Putamen (tissue), 1 donor: ENCODE data around the gene HCRT.
"Not testable (repeated sequence)": the region's sequence is repeated elsewhere in the genome, so short reads cannot be mapped to it uniquely, and the experiment has no call there.

Experiments
- DNase-seq: peaks from one replicate; pipeline ENCODE4 v3.0.0-alpha.2; 2016; ENCODE audit warnings: low spot score

The HCRT gene

GRCh38 chr17:42184713-42185620 lies at the start of gene HCRT:
Gene HCRT (minus strand): TSS chr17:42185452. CDS start chr17:42185365, 87 bp downstream.
- peak; percentile 46 for DNase-seq

GRCh38 chr17:42233994-42234393 lies 48.7 kb upstream of the HCRT start:
- DNase-seq: no peak

GRCh38 chr17:42233156-42233555 lies 47.9 kb upstream of the HCRT start:
- DNase-seq: no peak

- DNase-seq: no peak
These were observed 45.0 kb upstream of the HCRT start for GRCh38 chr17:42230225-42230624.

- DNase-seq: no peak
These were observed 42.8 kb upstream of the HCRT start for GRCh38 chr17:42227849-42228700.

GRCh38 chr17:42225646-42226045 lies 40.4 kb upstream of the HCRT start:
- no peak for DNase-seq

- DNase-seq: no peak
These were observed 39.4 kb upstream of the HCRT start for GRCh38 chr17:42224651-42225050.

GRCh38 chr17:42221886-42222745 lies 36.9 kb upstream of the HCRT start:
- peak; percentile 19 for DNase-seq

- not testable (repeated sequence) for DNase-seq
These were observed 34.0 kb upstream of the HCRT start for GRCh38 chr17:42219280-42219679.

- no peak for DNase-seq
These were observed 28.9 kb upstream of the HCRT start for GRCh38 chr17:42214156-42214555.

- DNase-seq: no peak
These were observed 27.1 kb upstream of the HCRT start for GRCh38 chr17:42212382-42212781.

GRCh38 chr17:42211921-42212341 lies 26.7 kb upstream of the HCRT start:
- DNase-seq: peak; percentile 78

- no peak for DNase-seq
These were observed 24.8 kb upstream of the HCRT start for GRCh38 chr17:42210046-42210445.

- DNase-seq: not testable (repeated sequence)
These were observed 20.9 kb upstream of the HCRT start for GRCh38 chr17:42206153-42206612.

- DNase-seq: no peak
These were observed 18.1 kb upstream of the HCRT start for GRCh38 chr17:42203354-42203753.

GRCh38 chr17:42202696-42203095 lies 17.4 kb upstream of the HCRT start:
- no peak for DNase-seq

- no peak for DNase-seq
These were observed 16.9 kb upstream of the HCRT start for GRCh38 chr17:42202159-42202558.

- DNase-seq: no peak
These were observed 16.2 kb upstream of the HCRT start for GRCh38 chr17:42201458-42201772.

GRCh38 chr17:42200706-42201457 lies 15.6 kb upstream of the HCRT start:
- DNase-seq: no peak

GRCh38 chr17:42199416-42200011 lies 14.3 kb upstream of the HCRT start:
- no peak for DNase-seq

- no peak for DNase-seq
These were observed 13.6 kb upstream of the HCRT start for GRCh38 chr17:42198897-42199296.
